ENCODE data around the gene KLK4. TPM values are rescaled to one million over a fixed set of nuclear protein-coding genes. Genes with fewer than 3 reads are reported as not detected.

KLK4 gene
- total and polyA plus RNA-seq, 9 of the 15 experiments (the other 6 are each of a cell fraction or from before 2014, with no cell fraction given): not detected

GRCh38 chr19:50899569-50899968, 11.6 kb downstream of the KLK4 start:
- in situ Hi-C loops (cut with MboI) (no loop called here), intact Hi-C loops (cut with micrococcal nuclease) (no loop called here)
- H3K79me2 ChIP-seq (ENCODE audit: control insufficient read depth, insufficient read depth, low read length): no peaks in the 10 kb centered on the region
- H3K4me2 ChIP-seq (ENCODE audit: insufficient read depth, low read length): peak overlapping the region; percentile 6; the same call in 1 of the 2 replicates
- DNase-seq (ENCODE audit: extremely low read depth in 1 of 4, low spot score in 3 of 4): no peak
- no peak overlapping the region for H3K27ac ChIP-seq (ENCODE audit: extremely low read depth, low read depth, low read length)
- no peaks in the 10 kb centered on the region for H4K20me1 ChIP-seq (replicated peaks; ENCODE audit: control insufficient read depth, insufficient read depth, low read length)
- peaks cover 0 to 11% of the 10 kb centered on the region in 2 experiments; a peak in 3 of 5 replicates for H3K4me1 ChIP-seq (replicated peaks in 1 of 2; ENCODE audit: control insufficient read depth in 2 of 2, insufficient read depth in 2 of 2, low read length in 2 of 2)
- ChIA-PET CTCF (ENCODE audit: low intra/inter-chr PET ratio) (no interaction called here), POLR2A (no interaction called here)
- peak; percentile 67 for FAIRE-seq
- H3K27me3 ChIP-seq (ENCODE audit: control insufficient read depth in 2 of 2, insufficient read depth in 2 of 2, low read length in 2 of 2): peaks cover 0 to 5% of the 10 kb centered on the region in 2 experiments; a peak in 2 of 5 replicates
- 0 out of 2 replicates have a peak, but pooled peaks cover 3% of the 10 kb centered on the region for H3K9me3 ChIP-seq (replicated peaks; ENCODE audit: control insufficient read depth, insufficient read depth, low read depth, low read length)
- H3K9ac ChIP-seq (ENCODE audit: insufficient read depth in 1 of 2, low read depth in 2 of 2, low read length in 2 of 2): no peak overlapping the region
- no peak overlapping the region for H3K4me3 ChIP-seq
- BruUV-seq (replicated peaks): no TSS peak
- peak overlapping the region; percentile 65 for H2AFZ ChIP-seq (ENCODE audit: low read depth, low read length)
- H3K36me3 ChIP-seq (ENCODE audit: control insufficient read depth, insufficient read depth, low read length): no peaks in the 10 kb centered on the region
- WGBS (ENCODE audit: insufficient coverage, low coverage, missing lambda C conversion rate): 25% methylated on average over 3 of the region's 3 CpGs
- no peak for ATAC-seq
- H3K9me1 ChIP-seq (ENCODE audit: control insufficient read depth, insufficient read depth, low read length): peaks cover 4% of the 10 kb centered on the region
- no peak for TF ChIP-seq POLR3A (IDR thresholded peaks at IDR 0.05; ENCODE audit: borderline replicate concordance, extremely low read depth, insufficient read depth, insufficient read length)
- no peak for TF ChIP-seq ETS1 (conservative IDR thresholded peaks at IDR 0.05; ENCODE audit: control insufficient read depth, low read depth, low read length)
- TF ChIP-seq C11orf30 (IDR thresholded peaks at IDR 0.05; ENCODE audit: low read depth): no peak
- no peak for TF ChIP-seq FOXJ2 (tag; IDR thresholded peaks at IDR 0.05)
- no peak for TF ChIP-seq ARHGAP35 (IDR thresholded peaks at IDR 0.05; ENCODE audit: partially characterized antibody)
- no peak for TF ChIP-seq ERF (CRISPR knock-in tag; IDR thresholded peaks at IDR 0.05)
- TF ChIP-seq IFI16 (CRISPR knock-in tag; IDR thresholded peaks at IDR 0.05): no peak
- TF ChIP-seq SIN3B (IDR thresholded peaks at IDR 0.05; ENCODE audit: low read depth): no peak
- TF ChIP-seq ZNF274 (IDR thresholded peaks at IDR 0.05; ENCODE audit: borderline replicate concordance, low read depth, low read length): no peak
- TF ChIP-seq CTBP1 (IDR thresholded peaks at IDR 0.05; ENCODE audit: borderline replicate concordance): no peak
- no peak for TF ChIP-seq ZNF354B (CRISPR knock-in tag; IDR thresholded peaks at IDR 0.05)
- TF ChIP-seq ZC3H8 (IDR thresholded peaks at IDR 0.05): no peak
- TF ChIP-seq NR2C2 (CRISPR knock-in tag; IDR thresholded peaks at IDR 0.05): peak; percentile 97
- peak; percentile 99 for TF ChIP-seq NR2C2 (tag; IDR thresholded peaks at IDR 0.05)
- TF ChIP-seq SFPQ (IDR thresholded peaks at IDR 0.05; ENCODE audit: low read depth, low read length): no peak
- no peak for TF ChIP-seq KDM5B (IDR thresholded peaks at IDR 0.05; ENCODE audit: insufficient replicate concordance, low read depth, low read length)
- no peak for TF ChIP-seq ZC3H11A (IDR thresholded peaks at IDR 0.05; ENCODE audit: low read depth, low read length)
- no peak for TF ChIP-seq ZNF655 (CRISPR knock-in tag; IDR thresholded peaks at IDR 0.05)
- TF ChIP-seq POLR2H (tag; IDR thresholded peaks at IDR 0.05; ENCODE audit: low read depth): peak; percentile 54
- no peak for TF ChIP-seq FOXJ3 (CRISPR knock-in tag; IDR thresholded peaks at IDR 0.05)
- no peak for TF ChIP-seq CBFA2T3 (IDR thresholded peaks at IDR 0.05)

Measured in K562 (cell line).